8988T (cell line): ENCODE results near the gene HEPN1.

Source experiments
- DNase-seq: peaks from one replicate; pipeline ENCODE4 v3.0.0; 2011

Gene HEPN1

DNA sequence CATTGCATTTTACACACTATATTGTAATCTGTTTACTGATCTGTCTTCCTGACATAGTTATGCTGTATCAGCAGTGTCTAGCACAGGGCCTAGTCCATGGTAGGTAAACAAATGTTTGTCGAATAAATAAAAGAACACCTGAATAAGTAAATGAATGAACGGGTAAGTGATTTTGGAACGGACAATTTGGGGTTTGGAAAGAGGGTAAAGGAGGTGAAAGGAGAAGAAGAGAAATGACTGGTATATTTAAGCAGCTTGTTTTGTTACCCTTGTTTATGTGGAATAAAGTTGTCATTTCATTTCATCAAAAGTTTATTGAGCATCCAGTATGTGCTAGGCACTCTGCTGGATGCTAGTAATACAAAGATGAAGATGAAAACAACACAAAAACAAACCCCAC, at the start of gene HEPN1:
Gene HEPN1 (plus strand): TSS at position 301 of the 400 bp plus-strand sequence.
- no peak for DNase-seq

DNA sequence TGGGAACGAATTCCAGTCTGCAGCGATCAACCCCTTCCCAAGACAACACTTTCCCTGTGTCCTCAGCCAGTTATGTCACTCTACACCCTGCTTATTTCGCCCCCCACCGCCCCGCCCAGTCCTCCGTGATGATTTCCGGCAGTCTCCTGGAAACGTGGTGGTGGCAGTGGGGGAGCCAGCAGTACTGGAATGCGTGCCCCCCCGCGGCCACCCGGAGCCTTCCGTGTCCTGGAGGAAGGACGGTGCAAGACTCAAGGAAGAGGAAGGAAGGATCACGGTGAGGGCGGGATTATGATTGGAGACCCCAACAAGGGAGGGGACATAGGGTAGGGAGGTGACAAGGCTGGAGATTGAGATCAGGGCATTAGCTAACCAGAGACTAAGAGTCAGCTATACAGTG, 49.7 kb upstream of the HEPN1 start:
- DNase-seq, result no peak

DNA sequence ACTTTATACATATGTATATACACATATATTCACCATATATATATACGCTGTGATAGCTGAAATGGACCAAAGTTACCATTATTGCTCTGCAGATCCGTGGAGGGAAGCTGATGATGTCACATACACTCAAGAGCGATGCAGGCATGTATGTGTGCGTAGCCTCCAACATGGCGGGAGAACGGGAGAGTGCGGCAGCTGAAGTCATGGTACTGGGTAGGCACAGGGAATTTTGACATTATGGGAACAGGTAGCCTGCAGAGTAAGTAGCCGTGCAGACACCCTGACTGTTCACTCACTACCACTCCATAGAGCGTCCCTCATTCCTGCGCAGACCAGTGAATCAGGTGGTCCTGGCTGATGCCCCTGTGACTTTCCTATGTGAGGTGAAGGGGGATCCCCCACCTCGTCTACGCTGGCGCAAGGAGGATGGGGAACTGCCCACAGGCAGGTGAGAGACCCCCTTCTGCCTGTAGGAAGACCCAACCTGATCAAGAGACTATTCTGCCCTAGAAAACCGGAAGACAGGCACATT, 49.1 kb upstream of the HEPN1 start:
- no peak for DNase-seq

DNA sequence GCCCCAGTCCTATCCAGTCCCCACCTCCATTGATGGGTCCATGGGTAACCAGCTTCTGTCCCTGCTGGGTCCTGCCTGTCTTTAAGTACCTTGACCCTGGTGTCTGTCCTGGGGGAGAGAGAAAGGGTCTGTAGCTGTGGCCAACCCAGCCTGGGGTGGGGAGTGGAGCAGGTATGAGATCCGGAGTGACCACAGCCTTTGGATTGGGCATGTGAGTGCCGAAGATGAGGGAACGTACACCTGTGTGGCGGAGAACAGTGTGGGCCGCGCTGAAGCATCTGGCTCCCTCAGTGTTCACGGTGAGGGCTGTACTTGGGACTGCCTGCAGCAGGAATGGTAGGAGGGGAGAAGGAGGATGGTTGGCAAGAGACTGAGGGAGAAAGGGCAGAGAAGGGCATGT, 48.6 kb upstream of the HEPN1 start:
- no peak for DNase-seq

DNA sequence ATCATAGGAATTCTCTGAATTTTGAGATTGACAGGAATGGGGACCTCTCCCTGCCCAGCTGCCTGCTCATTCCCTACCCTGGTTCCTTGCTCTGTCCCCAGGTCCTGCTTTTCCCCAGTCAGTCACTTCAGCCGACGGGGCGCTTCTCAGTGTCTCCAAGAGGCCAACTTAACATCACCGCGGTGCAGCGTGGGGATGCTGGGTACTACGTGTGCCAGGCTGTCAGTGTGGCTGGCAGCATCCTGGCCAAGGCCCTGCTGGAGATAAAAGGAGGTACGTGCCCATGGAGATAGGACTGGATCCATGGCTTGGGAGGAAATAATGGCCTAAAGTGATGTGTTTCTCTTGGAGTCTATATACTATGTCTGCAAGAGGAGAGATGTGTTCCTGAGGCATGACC, 46.8 kb upstream of the HEPN1 start:
- no peak for DNase-seq

DNA sequence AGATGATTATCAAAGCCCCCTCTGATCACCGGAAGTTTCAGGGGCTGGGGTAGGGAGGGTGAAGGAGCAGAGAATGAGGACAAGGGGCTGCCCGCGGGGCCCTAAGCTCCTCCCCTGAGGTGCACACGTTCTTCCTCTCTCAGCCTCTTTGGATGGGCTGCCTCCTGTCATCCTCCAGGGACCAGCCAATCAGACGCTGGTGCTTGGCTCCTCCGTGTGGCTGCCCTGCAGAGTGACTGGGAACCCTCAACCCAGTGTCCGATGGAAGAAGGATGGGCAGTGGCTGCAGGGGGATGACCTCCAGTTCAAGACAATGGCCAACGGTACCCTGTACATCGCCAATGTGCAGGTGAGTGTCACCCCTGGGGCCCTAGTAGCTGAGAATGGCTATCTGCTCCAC, 46.3 kb upstream of the HEPN1 start:
- no peak for DNase-seq

DNA sequence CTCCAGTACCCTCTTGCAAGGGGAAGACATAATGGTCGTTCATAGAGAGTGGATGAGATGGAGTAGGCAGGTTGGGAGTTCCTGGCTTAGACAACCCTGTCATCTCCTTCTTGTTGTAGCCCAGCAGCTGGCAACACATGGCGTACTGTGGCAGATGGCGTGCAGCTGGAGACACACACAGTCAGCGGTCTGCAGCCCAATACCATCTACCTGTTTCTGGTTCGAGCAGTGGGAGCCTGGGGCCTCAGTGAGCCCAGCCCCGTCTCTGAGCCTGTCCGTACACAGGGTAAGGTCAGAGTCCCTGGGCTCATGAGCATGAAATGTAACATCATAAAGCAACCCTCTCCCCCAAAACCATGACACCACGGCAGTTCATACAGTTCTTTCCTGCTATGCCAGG, 45.1 kb upstream of the HEPN1 start:
- no peak for DNase-seq

DNA sequence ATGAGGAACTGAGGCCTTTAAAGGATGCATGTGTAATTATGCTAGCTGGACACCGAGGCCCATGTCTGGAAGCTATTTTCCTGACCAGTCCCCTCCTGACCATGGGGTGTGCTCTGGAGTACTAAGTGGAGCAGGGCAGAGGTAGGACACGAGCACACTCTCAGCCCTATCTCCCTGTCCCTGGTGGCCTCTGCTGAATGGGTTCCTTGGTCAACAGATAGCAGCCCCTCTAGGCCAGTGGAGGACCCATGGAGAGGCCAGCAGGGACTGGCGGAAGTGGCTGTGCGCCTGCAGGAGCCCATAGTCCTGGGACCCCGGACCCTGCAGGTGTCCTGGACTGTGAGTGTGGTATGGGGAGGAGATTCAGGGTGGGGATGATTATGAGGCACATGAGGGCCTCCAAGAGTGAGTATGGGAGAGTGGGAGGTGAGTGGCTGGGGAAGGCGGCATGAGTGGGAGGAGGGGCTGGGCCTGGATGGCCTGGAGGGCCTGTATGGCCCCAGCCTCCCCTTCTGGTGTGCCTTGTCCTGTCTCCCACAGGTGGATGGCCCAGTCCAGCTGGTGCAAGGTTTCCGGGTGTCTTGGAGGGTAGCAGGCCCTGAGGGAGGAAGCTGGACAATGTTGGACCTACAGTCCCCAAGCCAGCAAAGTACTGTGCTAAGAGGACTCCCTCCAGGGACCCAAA, 44.3 kb upstream of the HEPN1 start:
- no peak for DNase-seq

DNA sequence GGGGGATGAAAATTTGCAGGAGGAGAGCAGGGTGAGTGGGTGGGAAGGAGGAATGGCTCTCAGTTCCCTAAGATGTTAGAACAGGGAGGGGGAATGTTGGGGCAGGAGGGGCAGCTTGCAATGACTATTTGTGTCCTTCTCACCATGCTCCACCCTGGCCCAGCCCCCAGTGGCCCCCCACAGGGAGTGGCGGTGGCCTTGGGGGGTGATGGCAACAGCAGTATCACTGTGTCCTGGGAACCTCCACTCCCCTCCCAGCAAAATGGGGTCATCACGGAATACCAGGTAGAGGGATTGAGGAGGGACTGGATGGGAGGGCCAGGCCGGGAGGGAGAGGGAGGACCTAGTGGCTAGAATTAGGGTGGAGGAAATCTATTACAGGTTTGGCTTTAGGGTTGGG, 43.6 kb upstream of the HEPN1 start:
- DNase-seq, result no peak

DNA sequence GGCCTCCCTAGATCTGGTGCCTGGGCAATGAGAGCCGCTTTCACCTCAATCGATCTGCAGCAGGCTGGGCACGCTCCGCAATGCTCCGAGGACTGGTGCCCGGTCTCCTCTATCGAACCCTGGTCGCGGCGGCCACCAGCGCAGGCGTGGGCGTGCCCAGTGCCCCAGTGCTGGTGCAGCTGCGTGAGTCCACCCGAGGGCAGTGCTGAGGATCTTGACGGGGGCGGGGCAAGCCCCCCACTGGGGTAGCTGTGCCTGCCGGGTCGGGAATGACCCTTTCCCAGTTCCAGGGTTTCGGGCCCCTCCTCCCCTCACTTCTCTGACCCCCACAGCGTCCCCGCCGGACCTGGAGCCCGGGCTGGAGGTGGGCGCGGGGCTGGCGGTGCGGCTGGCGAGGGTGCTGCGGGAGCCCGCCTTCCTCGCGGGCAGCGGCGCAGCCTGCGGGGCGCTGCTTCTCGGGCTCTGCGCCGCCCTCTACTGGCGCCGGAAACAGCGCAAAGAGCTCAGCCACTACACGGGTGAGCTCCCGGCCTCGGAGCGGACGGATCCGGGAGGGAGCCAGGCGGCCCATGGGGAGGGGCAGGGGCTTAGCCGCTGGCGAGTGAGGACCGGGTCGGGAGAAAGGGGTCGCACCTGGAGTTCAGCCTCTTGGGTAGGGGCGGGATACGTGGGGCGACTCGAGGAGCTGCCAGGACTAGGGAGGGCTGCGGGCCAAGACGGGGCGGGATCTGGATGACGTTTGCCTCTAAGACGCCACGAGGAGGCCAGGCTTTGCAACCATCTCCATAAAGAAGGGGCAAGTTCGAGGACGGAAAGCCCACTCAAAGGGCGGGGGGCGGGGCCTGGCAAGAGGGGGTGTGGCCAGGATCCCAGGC, 42.9 kb upstream of the HEPN1 start:
- DNase-seq, result peak; percentile 99

DNA sequence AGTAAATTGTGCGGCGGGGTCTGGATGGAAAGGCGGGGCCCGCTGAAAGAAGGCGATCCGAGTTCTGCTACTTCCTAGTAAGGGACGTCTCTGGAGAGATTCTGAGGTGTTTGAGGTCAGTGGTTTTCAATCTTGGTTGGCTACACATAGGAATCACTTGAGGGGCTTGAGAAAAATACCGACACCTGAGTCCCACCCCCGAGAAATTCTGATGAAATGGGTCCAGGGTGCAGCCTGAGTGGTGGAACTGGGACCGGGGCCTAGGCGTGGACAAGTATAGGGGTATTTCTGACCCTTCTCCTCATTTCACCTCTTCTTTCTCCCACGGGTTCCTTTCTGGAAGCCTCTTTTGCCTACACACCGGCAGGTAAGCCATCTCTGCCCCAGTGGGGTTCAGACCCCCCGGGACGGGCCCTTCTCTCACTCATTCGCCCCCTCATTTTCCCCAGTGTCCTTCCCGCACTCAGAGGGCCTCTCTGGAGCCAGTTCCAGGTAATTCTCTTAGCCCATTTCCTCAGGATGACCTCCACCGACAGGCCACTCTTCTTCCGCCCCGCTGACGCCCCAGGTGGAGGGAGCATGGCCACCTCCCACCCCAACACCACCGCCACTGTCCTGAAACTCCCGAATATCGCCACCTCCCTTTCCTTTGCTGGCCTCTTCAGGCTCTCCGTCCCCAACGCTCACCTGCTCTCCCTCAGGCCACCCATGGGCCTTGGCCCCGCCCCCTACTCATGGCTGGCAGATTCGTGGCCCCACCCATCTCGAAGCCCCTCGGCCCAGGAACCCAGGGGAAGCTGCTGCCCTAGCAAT, 42.0 kb upstream of the HEPN1 start:
- no peak for DNase-seq

DNA sequence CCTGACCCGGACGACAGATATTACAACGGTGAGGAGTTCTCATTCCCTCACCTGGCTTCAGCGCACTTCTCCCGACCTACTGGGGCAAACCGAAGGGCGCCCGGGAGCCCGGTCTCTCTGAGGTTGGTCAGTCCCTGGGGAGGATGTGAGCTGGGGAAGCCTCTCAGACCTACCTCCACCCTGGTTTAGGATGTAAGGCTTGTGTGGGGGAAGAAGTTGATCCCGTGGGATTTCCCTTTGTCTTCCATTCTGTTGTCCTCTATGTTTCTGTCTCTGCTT, 41.5 kb upstream of the HEPN1 start:
- no peak for DNase-seq

DNA sequence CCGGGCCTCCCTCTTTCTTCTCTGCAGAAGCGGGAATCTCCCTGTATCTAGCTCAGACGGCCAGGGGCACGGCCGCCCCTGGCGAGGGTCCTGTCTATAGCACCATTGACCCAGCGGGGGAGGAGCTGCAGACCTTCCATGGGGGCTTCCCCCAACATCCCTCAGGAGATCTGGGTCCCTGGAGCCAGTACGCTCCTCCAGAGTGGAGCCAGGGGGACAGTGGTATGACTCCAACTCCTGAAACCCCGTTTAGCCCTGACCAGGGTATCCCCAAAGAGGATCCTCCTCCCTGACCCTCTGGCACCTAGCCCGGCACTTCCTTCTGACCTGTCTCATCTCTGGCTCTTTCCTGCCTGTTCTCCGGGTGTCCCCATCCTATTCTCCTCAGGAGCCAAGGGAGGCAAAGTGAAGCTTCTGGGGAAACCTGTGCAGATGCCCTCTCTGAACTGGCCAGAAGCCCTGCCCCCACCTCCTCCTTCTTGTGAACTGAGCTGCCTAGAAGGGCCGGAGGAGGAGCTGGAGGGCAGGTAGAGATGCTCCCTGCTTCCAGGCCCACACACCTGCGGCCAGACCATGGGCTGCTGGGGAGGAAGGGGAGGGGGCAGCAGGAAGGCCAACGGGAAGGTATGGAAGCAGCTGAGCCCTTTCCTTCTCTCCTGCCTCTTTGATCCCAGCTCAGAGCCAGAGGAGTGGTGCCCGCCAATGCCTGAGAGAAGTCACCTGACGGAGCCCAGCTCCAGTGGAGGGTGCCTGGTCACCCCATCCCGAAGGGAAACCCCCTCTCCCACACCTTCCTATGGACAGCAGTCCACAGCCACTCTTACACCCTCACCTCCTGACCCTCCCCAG, 40.9 kb upstream of the HEPN1 start:
- no peak for DNase-seq

DNA sequence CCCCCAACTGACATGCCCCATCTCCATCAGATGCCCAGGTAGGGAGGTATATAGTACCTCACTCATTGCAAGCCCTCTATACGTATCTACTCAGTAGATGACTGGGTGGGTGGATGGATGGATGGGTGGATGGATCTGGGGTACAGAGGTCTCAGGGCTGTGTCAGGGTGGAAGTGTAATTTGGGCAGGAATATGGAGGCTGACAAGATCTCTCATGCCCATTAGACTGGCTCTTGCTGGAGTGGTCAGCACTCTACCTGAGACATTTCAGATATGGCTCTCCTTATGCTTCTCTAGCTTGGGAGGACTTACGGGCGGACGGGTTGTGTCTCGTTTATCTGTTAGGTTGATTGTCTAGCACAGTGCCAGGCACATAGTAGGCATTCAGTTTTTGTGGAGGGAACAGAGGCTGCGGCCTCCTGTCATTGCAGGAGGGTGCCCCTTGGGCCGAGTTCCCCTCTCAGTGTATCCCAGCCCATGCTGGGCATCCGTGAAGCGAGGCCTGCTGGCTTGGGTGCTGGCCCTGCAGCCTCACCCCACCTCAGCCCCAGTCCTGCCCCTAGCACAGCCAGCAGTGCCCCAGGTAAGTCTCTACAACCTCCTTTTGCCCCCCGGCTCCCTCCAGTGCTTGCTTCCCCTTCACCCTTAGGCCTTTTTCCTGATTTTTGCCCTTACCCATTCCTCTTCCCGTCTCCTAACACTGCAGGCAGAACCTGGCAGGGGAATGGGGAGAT, 40.1 kb upstream of the HEPN1 start:
- no peak for DNase-seq

DNA sequence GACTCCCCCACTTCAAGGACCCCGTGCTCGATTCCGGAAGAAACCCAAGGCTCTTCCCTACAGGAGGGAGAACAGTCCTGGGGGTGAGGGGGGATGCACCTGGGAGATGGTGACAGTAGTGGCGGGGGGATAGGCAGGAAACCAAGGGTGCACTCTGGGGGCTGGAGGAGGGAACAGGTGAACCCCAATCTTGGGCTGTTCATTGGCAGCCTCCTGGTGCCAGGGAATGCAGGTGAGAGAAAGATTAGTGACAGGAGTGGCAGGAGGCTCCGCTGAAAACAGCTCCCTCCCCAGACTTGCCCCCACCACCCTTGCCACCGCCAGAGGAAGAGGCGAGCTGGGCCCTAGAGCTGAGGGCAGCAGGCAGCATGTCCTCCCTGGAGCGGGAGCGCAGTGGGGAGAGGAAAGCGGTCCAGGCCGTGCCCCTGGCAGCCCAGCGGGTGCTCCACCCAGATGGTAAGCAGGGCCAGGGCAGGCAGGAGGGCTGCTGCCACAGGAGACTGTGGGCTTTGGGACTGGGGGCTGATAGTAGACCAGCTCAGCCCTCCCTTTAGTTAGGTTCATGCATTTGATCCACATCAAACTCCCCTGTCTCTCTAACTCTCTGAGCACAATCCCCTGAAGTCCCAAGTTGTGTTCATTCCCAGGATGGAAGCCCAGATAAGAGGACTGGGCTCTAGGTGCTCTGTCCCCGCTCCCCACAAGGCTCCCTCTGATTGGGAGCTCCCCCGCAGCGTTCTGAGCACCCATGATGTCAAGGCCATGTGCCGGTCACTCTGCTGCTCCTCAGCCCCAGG, 39.4 kb upstream of the HEPN1 start:
- peak; percentile 16 for DNase-seq

DNA sequence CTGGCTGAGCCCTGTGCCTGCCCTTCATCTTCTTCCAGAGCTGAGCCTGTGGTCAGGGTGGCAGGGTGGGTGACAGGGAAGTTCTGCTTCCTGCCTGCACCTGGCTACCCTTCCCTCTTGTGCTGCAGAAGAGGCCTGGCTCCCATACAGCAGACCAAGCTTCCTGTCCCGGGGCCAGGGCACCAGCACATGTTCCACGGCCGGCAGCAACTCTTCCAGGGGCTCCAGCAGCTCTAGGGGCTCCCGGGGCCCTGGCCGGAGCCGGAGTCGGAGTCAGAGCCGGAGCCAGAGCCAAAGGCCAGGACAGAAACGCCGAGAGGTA, 38.8 kb upstream of the HEPN1 start:
- peak; percentile 2 for DNase-seq

DNA sequence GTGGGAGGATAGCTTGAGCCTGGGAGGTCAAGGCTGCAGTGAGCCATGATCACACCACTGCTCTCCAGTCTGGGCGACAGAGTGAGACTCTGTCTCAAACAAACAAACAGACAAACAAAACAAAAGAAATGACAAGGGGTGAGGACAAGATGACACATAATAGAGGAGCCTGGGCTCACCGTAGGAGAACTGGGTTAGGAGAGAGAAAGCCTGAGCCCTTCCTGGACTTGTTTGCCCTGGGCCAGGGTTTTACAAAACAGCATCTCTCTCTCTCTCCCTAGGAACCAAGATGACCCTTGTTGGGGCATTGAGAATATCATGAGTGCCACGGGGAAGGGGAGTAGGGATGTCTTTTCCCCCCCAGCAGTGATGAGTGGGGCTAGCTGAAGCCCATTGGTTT, 38.1 kb upstream of the HEPN1 start:
- no peak for DNase-seq

DNA sequence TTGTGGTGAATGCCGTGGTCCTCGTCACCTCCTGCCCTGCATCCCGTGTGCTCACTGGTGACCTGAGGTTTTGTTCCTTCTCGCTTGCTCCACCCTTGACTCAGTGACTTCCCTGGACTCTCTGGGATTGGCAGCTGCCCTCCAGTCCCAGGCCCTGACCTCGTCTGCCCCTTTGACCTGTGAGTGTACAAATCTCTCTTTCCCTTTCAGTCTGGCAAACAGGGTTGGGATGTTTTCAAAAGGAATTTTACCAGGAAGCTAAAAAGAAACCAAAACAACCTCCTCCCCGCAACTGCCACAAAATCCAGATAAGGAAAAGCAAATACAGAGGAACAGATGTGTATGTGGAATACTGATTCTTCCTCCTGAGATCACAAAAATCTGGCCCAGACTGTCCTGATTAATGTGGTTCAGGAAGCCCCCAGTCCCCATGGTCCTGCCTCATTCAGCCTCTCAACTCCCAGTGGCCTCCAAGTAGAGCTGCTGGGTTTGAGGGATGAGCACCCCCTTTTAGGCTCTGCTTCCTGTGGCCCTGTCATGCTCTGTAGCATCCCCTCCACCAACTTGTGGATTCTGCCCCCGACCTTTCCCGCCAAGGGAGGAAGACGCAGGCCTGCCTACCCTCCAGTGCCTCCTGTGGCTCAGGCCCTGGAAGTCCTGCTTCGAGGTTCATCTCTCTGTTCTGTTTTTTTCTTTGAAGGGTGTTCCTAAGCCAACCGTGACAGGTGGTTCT, 36.5 kb upstream of the HEPN1 start:
- DNase-seq, result peak; percentile 9

DNA sequence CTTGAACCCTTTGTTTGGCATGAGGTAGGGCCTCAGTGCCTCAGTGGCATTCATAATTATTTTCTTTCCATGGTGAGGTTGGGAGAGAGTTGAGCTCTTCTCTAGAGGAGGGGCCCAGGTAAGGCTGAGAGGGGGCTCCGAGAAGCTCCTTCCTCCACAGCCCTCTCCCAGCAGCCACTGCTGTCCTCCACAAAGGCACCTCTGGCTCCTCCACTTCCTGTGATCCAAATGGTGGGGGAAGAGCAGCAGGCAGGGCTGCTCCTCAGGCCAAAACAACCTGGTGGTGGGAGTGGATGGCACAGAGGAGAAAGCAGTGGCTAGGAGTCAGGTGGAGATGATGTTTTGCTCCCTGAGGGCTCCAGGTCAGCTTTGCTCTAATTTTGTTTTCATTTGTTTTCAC, 34.7 kb upstream of the HEPN1 start:
- DNase-seq, result peak; percentile 11

DNA sequence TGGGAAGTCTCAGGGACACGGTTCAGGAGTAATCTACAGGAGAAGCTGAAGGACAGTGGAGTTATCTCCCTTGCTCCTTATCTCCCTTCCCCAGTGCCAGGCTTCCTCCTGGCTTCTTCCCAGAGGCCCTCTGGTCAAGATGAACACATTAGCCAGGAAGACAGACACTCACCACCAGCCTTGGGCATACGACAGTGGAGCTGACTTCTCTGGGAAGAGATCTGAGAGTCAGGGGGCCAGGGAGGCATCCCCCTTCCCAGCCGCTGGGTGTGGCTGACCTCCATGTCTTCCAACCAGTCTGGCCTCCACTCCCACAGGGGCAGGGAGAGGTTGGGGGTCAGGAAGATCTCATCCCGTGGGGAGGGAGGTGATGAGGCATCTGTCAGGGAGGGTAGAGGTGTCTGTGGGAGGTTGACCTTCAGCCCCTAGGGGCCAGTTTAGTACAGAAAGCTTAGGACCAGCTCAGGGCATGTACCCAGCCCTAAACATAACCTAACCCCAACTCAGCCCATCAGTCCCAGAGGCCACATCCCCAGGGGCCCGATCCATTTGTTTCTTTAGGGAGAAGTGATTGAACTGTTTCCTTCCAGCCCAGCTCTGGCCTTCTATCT, 34.1 kb upstream of the HEPN1 start:
- DNase-seq, result peak; percentile 4
